GM19468 (cell line): Measurements from ENCODE around the gene PTCRA.
"Not testable (repeated sequence)": the region's sequence is repeated elsewhere in the genome, so short reads cannot be mapped to it uniquely, and the experiment has no call there.

ENCODE experiments used
- ATAC-seq: cut with Tn5 transposase; IDR thresholded peaks from one replicate; pipeline ENCODE4 v1.9.1; 2021; ENCODE audit warnings: mild to moderate bottlenecking, moderate library complexity, moderate number of reproducible peaks; ENCODE audit not compliant: unreplicated experiment; ENCODE audit errors: extremely low read depth

The PTCRA gene

GRCh38 chr6:42938987-42939809 lies 23.3 kb downstream of the PTCRA start:
- ATAC-seq, result no peak

DNA sequence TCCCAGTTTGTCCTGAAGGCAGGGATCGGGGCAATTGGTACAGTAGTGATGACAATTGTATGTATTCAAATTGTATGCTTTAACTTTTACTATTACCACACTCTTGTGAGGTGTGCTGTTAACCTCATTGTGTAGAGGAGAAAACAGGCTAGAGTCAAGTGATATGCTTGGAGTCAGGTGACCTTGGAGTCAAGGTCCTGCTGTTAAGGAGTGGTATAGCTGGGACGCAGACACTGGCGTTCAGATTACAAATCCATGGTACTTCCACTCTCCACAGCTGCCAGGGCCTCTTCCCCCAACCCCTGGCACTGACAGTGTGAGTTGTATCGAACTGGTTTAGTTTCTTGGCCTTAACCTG lies 23.9 kb downstream of the PTCRA start:
- ATAC-seq, result no peak

GRCh38 chr6:42940493-42941045 lies 24.7 kb downstream of the PTCRA start:
- ATAC-seq, result no peak

GRCh38 chr6:42941356-42941755 lies 25.5 kb downstream of the PTCRA start:
- ATAC-seq, result not testable (repeated sequence)

DNA sequence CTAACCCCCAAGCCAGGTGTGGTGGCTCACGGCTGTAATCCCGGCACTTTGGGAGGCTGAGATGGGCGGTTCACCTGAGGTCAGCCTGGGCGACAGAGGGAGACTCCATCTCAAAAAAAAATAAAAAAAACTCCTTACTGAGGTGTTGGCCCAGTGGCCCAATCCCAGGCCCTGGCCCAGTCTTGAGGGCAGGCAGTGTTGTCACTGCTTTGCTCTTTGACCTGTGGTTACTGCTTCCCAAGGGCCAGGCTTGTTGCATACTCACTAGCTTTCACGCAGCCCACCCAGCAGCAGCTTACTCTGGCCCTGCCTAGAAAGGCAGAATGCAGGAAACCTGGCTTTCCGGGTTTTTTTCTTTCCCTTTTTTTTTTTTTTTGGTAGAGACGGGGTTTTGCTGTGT lies 26.6 kb downstream of the PTCRA start:
- no peak for ATAC-seq

DNA sequence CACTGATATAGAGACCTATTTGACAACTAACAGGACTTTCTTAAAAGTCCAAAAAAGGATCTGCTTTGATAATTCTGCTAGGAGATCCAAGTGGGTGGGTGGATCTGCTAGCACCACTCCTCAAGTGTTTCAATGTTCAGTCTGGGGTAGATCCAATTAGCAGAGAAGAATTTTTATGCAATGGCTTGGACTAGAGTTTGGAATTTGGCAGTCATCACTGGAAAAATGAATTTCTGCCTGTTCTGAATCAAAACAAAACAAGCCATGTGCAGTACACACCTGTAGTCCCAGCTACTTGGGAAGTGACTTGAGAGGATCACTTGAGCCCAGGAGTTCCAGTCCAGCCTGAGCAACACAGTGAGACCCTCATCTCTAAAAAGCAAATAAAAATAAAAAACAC lies 32.1 kb downstream of the PTCRA start:
- no peak for ATAC-seq

DNA sequence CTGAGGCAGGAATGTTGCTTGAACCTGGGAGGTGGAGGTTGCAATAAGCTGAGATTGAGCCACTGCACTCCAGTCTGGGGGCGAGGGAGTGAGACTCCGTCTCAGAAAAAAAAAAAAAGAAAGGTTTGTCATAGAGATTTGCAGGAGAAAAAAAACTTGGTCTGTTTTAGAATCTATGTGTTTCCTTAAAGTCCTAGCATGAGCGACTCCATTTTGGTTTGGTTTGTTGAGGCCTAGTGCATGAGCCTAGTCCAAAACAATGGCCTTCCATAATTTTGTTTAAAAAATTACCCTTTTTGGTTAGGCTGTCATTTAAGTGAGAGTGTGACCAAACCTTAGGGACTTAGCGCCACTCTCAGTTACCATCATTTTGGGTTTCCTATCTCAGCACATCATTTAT lies 36.5 kb downstream of the PTCRA start:
- no peak for ATAC-seq

DNA sequence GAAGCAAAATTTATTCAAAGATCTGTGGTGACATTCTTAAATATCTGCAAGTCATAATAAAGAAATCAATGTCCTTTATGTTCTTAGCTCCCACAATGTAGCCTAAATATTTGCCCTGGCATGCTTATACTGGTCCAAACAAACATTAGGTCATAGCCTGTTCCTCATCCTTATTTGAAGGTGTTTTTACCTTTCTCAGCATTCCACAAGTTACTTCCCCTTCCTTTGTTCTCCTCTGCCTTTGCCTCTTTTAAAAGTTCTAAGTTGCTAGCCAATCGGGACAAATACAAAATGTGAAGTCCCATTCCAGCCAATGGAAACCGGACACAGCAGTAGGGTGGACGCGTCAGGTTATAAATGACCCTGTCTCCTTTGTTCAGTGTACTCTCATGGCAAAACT lies 38.6 kb downstream of the PTCRA start:
- not testable (repeated sequence) for ATAC-seq

GRCh38 chr6:42958125-42958524 lies 42.3 kb downstream of the PTCRA start:
- ATAC-seq, result no peak

DNA sequence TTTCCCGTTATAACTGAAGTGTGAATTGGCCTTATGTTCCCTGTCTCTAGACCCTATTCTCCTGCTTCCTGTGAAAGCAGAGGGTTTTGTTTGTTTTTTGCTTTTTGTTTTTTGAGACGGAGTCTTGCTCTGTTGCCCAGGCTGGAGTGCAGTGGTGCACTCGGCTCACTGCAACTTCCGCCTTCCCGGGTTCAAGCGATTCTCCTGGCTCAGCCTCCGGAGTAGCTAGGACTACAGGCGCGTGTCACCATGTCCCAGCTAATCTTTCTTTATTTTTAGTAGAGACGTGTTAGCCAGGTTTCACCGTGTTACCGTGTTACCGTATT lies 44.0 kb downstream of the PTCRA start:
- no peak for ATAC-seq

GRCh38 chr6:42960243-42961019 lies 44.6 kb downstream of the PTCRA start, which contains the start of gene GNMT:
Gene GNMT (plus strand): TSS chr6:42960754. CDS start chr6:42960768, 14 bp downstream.
- ATAC-seq, result no peak

- ATAC-seq, result no peak
Observed at GRCh38 chr6:42961020-42961470, 45.2 kb downstream of the PTCRA start.

DNA sequence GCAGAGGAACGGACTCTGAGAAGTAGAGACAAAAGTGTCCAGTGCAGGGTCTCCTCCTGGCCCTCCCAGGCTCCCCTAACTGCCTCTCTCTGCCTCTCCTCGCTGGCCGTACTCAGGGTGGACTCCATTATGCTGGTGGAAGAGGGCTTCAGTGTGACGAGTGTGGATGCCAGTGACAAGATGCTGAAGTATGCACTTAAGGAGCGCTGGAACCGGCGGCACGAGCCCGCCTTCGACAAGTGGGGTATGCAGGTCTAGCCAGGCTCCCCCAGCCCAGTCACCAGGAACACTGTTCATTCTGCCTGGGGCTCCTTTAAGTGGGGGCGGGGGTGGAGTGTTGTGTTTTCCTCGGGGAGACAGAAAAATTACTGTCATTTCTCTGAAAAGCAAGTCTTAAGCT lies 46.2 kb downstream of the PTCRA start:
- ATAC-seq, result no peak

DNA sequence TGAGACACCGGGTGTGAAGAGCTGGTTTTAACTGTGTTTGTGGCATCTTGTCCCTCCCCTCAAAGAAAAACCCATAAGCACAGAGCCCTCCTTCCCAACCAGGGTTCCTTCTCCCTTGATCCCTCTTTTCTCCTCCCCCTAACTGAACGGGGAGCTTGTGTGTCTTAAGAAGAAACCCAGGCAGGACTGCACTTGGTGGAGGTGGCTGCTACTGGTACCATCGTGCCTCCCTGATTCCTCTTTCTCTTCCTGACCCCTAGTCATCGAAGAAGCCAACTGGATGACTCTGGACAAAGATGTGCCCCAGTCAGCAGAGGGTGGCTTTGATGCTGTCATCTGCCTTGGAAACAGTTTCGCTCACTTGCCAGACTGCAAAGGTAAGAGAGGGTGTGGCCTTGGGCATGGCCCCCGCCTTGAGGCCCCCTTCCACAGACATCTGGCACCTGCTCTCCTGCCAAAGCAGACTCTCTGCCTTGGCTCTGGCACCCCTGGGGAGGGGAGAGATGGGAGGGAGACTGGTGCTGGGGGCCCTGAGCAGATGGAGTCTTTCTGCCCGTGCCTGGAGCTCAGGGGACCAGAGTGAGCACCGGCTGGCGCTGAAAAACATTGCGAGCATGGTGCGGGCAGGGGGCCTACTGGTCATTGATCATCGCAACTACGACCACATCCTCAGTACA lies 46.8 kb downstream of the PTCRA start:
- no peak for ATAC-seq

DNA sequence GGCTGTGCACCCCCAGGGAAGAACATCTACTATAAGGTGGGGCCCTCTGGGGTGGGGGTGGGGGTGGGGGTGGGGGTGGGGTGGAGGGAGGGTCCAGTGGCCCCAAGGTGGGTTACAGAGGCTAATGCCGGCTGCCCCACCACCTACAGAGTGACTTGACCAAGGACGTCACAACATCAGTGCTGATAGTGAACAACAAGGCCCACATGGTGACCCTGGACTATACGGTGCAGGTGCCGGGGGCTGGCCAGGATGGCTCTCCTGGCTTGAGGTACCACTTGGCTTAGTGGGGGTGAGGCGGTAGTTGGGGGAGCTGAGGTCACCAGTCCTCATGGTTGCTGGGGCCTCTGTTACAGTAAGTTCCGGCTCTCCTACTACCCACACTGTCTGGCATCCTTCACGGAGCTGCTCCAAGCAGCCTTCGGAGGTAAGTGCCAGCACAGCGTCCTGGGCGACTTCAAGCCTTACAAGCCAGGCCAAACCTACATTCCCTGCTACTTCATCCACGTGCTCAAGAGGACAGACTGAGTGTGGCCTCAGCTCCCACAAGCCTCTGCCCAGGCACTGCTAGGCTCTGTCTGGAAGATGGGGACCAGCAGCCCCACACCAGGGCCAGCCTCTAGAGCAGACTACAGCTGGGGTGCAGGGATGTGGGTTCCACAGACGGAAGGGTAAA lies 47.5 kb downstream of the PTCRA start:
- ATAC-seq, result no peak

- no peak for ATAC-seq
Observed at GRCh38 chr6:42963855-42964605, 48.2 kb downstream of the PTCRA start.

GRCh38 chr6:42966571-42966970 lies 50.7 kb downstream of the PTCRA start:
- no peak for ATAC-seq

GRCh38 chr6:42967228-42967627 lies 51.4 kb downstream of the PTCRA start:
- no peak for ATAC-seq

DNA sequence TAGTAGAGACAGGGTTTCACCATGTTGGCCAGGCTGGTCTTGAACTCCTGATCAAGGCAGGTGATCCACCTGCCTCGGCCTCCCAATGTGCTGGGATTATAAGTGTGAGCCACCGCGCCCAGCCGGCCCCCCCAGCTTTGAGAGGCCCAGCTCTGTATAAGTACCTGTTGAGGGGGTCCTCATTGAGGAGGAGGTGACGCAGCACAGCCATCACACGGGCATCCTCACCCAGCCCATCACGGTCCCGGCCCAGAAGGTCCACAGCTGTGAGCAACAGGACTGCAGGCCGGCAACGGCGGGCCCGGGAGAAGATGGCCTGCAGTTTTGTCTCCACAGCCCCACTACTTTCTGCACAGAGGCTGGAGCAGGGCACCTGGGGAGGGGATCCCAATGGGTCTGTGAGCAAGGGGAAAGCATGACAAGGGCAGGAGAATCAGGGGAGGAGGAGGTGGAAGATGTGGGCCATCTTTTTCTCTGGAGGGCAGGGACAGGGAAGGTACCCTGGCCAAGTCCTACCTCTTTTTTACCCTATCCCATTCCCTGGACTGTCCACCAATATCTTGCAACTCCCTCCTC lies 52.4 kb downstream of the PTCRA start:
- no peak for ATAC-seq
